ENCODE measurements around the gene LCORL.
"Not testable (repeated sequence)": the region's sequence is repeated elsewhere in the genome, so short reads cannot be mapped to it uniquely, and the experiment has no call there.

- not testable (repeated sequence) for TF ChIP-seq POLR2A (IDR thresholded peaks at IDR 0.05; ENCODE audit: low read depth, low read length); POLR2AphosphoS5 (IDR thresholded peaks at IDR 0.05; ENCODE audit: low read depth, low read length); TAF1 (IDR thresholded peaks at IDR 0.05; ENCODE audit: low read depth, low read length); PAX5 (IDR thresholded peaks at IDR 0.05; ENCODE audit: insufficient read depth, low read length, severe bottlenecking); POU2F2 (IDR thresholded peaks at IDR 0.05; ENCODE audit: low read depth, low read length)
Observed at GRCh38 chr4:18006432-18006831, 15.1 kb downstream of the LCORL start.

Measured in GM12891 (cell line).